K562 (cell line): Measurements from ENCODE around the gene LOXHD1. TPM values are rescaled to one million over a fixed set of nuclear protein-coding genes. Genes with fewer than 3 reads are reported as not detected.

Source experiments
- ATAC-seq: fragments of 200-7000 bp; cut with Tn5 transposase; 3 replicates; pipeline ENCODE4 v1.9.1; 2020; ENCODE audit warnings: moderate library complexity
- BruUV-seq: library from RNA; stranded (reverse); fragments of 400-500 nt; replicated peaks from 2 replicates; lab custom pipeline; 2021; lab: Mats Ljungman, UMichigan
- CTCF ChIA-PET: fragments of 300-600 bp; formaldehyde crosslinking; extraction: SDS; loops from one replicate; lab custom pipeline; 2021; ENCODE audit warnings: low intra/inter-chr PET ratio; lab: Yijun Ruan, JAX
- POLR2A ChIA-PET: fragments of 300-600, 350-650 bp; sonication (Branson Sonifier 250); formaldehyde crosslinking; extraction: SDS; loops from one replicate; lab custom pipeline; 2021; ENCODE audit warnings: antibody characterized with exemption, inconsistent platforms; lab: Yijun Ruan, JAX
- DNase-seq, 4 experiments: peaks; one replicate each; pipeline versions ENCODE4 v3.0.0 to v3.0.0-alpha.2; 2011 to 2018; ENCODE audit warnings: low spot score in 3 of 4, mixed read lengths in 3 of 4; ENCODE audit errors: extremely low read depth in 1 of 4
- FAIRE-seq: peaks from 2 replicates; lab custom pipeline; 2011; peaks lifted over from hg19 to GRCh38; lab: Jason Lieb, UNC
- H2AFZ ChIP-seq: 2 replicates; pipeline ENCODE4 v1.6.0; 2011; ENCODE audit warnings: low read depth, low read length, control low read depth, inconsistent platforms
- H3K27ac ChIP-seq: fragments of 200-600 bp; 3 replicates; pipeline ENCODE4 v1.8.0; 2011; ENCODE audit warnings: low read depth, mild to moderate bottlenecking, control low read depth, inconsistent platforms, low read length, moderate library complexity, mixed read lengths; ENCODE audit errors: extremely low read depth
- H3K27me3 ChIP-seq, 2 experiments: fragments of 300-600 bp in 1 of 2; 2 replicates in 1 of 2; 3 replicates in 1 of 2; pipeline versions ENCODE4 v1.6.0 to v1.8.0; 2011; ENCODE audit warnings: inconsistent platforms in 2 of 2, low read length in 2 of 2, mild to moderate bottlenecking in 1 of 2, mixed read lengths in 1 of 2, moderate library complexity in 1 of 2; ENCODE audit not compliant: control insufficient read depth in 2 of 2, insufficient read depth in 2 of 2
- H3K36me3 ChIP-seq: fragments of 300-600 bp; 3 replicates; pipeline ENCODE4 v1.8.0; 2011; ENCODE audit warnings: mild to moderate bottlenecking, low read length, inconsistent platforms; ENCODE audit not compliant: control insufficient read depth, insufficient read depth
- H3K4me1 ChIP-seq, 2 experiments: fragments of 200-600 bp in 1 of 2; replicated peaks in 1 of 2; 2 replicates in 1 of 2; 3 replicates in 1 of 2; pipeline versions ENCODE4 v1.5.1 to v1.8.0; 2011; ENCODE audit warnings: inconsistent platforms in 2 of 2, low read length in 2 of 2, mild to moderate bottlenecking in 1 of 2, mixed read lengths in 1 of 2, moderate library complexity in 1 of 2; ENCODE audit not compliant: control insufficient read depth in 2 of 2, insufficient read depth in 2 of 2
- H3K4me2 ChIP-seq: 2 replicates; pipeline ENCODE4 v1.6.1; 2011; ENCODE audit warnings: low read length, control low read depth, inconsistent platforms, mixed read lengths; ENCODE audit not compliant: insufficient read depth
- H3K4me3 ChIP-seq: fragments of 200-600 bp; sonication (generic), shearing (Covaris generic); 2 replicates; pipeline ENCODE4 v1.5.1; 2016; ENCODE audit warnings: control low read depth, inconsistent platforms
- H3K79me2 ChIP-seq: fragments of 200-600 bp; 3 replicates; pipeline ENCODE4 v1.8.0; 2011; ENCODE audit warnings: low read length, inconsistent platforms; ENCODE audit not compliant: control insufficient read depth, insufficient read depth
- H3K9ac ChIP-seq, 2 experiments: 2 replicates each; pipeline versions ENCODE4 v1.6.0 to v1.6.1; 2011; ENCODE audit warnings: low read depth in 2 of 2, low read length in 2 of 2, control low read depth in 1 of 2, inconsistent platforms in 1 of 2, mild to moderate bottlenecking in 1 of 2, mixed read lengths in 1 of 2; ENCODE audit not compliant: insufficient read depth in 1 of 2
- H3K9me1 ChIP-seq: one replicate; pipeline ENCODE4 v1.6.0; 2011; ENCODE audit warnings: inconsistent platforms, mild to moderate bottlenecking, low read length, moderate library complexity; ENCODE audit not compliant: control insufficient read depth, insufficient read depth
- H3K9me3 ChIP-seq: replicated peaks from 2 replicates; pipeline ENCODE4 v1.5.1; 2011; ENCODE audit warnings: low read depth, low read length, inconsistent platforms; ENCODE audit not compliant: control insufficient read depth, insufficient read depth
- H4K20me1 ChIP-seq: replicated peaks from 2 replicates; pipeline ENCODE4 v1.6.1; 2011; ENCODE audit warnings: low read length, inconsistent platforms, mixed read lengths; ENCODE audit not compliant: control insufficient read depth, insufficient read depth
- HNRNPL ChIP-seq: fragments of 200-400 bp; formaldehyde crosslinking; IDR thresholded peaks from 2 replicates; pipeline ENCODE4 v1.6.1; 2017; ENCODE audit warnings: low read depth, mild to moderate bottlenecking, low read length
- WGBS: fragments of 100-300 bp; shearing (Covaris generic); methylation state at CpG from one replicate; pipeline ENCODE4 v1.1.6; 2016; ENCODE audit warnings: low coverage, mixed read lengths; ENCODE audit not compliant: insufficient coverage; ENCODE audit errors: missing lambda C conversion rate; 5-methylcytosine and 5-hydroxymethylcytosine counted together
- in situ Hi-C: fragments of 300-500 bp; cut with MboI; formaldehyde crosslinking; loops from 4 replicates; pipeline ENCODE4 v1.15.0; 2018; ENCODE audit warnings: inconsistent platforms, mixed read lengths
- intact Hi-C: fragments of 100-400 bp; cut with micrococcal nuclease; formaldehyde crosslinking; loops from 2 replicates; pipeline ENCODE4 v1.14.2; 2022
- polyA plus RNA-seq, 8 experiments: library from polyadenylated mRNA; depleted of rRNA in 4 of 8; stranded (reverse) in 5 of 8; unstranded in 3 of 8; fragments of >200 nt; fragmentation: Nextera tagmentation in 2 of 8; fragmentation: Illumina TruSeq in 1 of 8; extraction: Ambion mirVana in 2 of 8; extraction: Trizol in 1 of 8; gene quantifications; 2 replicates each; pipeline versions ENCODE4 v1.2.1 to v1.2.3, GENCODE V29; 2011 to 2014; ENCODE audit warnings: inconsistent platforms in 1 of 8, missing spikeins in 1 of 8
- total RNA-seq, 7 experiments: library from RNA; depleted of rRNA in 6 of 7; stranded (reverse); fragments of >200 nt in 6 of 7; fragmentation: Illumina TruSeq in 2 of 7; extraction: Trizol in 2 of 7; gene quantifications; 2 replicates each; pipeline versions ENCODE4 v1.2.1 to v1.2.3, GENCODE V29; 2011 to 2021; ENCODE audit warnings: low replicate concordance in 1 of 7
- TF ChIP-seq, protein P1 (sequence below), 2 experiments: fragments of 450-650 bp; IDR thresholded peaks; 2 replicates each; pipeline ENCODE4 v1.6.1; 2016; ENCODE audit warnings: mild to moderate bottlenecking in 2 of 2, borderline replicate concordance in 1 of 2, low read depth in 1 of 2, moderate library complexity in 1 of 2
- TF ChIP-seq, protein P2 (sequence below), 2 experiments: fragments of 200-800 bp in 1 of 2; sonication (Bioruptor generic) in 1 of 2; sonication (generic) in 1 of 2; formaldehyde crosslinking in 1 of 2; IDR thresholded peaks in 1 of 2; conservative IDR thresholded peaks in 1 of 2; 2 replicates each; pipeline versions ENCODE4 v1.5.0 to v1.6.1; 2016 to 2020; ENCODE audit warnings: missing compliant biosample characterization in 1 of 2, missing genetic modification characterization in 1 of 2, missing genetic modification reagents in 1 of 2
- TF ChIP-seq, protein P3 (sequence below): fragments of 250-450 bp; sonication (Bioruptor Pico); IDR thresholded peaks from 2 replicates; pipeline ENCODE4 v1.8.0; 2022; ENCODE audit warnings: moderate library complexity, mild to moderate bottlenecking, inconsistent platforms
- TF ChIP-seq, protein P4 (sequence below): fragments of 450-650 bp; formaldehyde crosslinking; IDR thresholded peaks from 2 replicates; pipeline ENCODE4 v1.4.0; 2020; ENCODE audit warnings: mild to moderate bottlenecking
- TF ChIP-seq, protein P5 (sequence below): sonication (generic); formaldehyde crosslinking; IDR thresholded peaks from 2 replicates; pipeline ENCODE4 v1.4.0; 2020; ENCODE audit warnings: mild to moderate bottlenecking, missing genetic modification reagents

Gene LOXHD1
- total and polyA plus RNA-seq, 9 of the 15 experiments (the other 6 are each of a cell fraction or from before 2014, with no cell fraction given): not detected

DNA sequence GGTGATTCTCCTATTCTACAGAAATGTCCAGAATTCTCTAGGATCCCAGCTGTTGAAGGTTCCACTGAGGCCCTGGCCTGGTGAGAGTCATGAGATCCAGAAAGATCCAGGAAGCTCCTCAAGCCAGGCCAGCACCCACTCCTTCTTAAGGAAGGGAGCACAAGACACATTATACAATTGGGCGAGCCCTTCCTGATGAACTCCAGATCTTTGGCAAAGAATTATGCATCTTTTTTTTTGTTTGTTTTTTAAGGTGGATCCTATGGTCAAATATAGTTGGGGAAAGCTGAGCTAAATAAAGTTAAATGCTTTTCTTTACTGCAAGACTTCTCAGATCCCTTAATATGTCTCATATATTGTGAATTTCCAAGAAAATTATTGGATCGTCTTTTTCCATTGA lies 37.0 kb upstream of the LOXHD1 start:
- Histone ChIP-seq H3K4me3 (no peak overlapping the region), H3K9me3 (no peaks in the 10 kb centered on the region), H3K9me1 (no peaks in the 10 kb centered on the region), H3K4me2 (no peak overlapping the region), H3K79me2 (no peaks in the 10 kb centered on the region), H3K4me1 (no peaks in the 10 kb centered on the region), H3K27me3 (peaks cover 0 to 4% of the 10 kb centered on the region in 2 experiments; a peak in 1 of 5 replicates), H4K20me1 (no peaks in the 10 kb centered on the region), H3K36me3 (no peaks in the 10 kb centered on the region), H3K27ac (no peak overlapping the region), H3K9ac (no peak overlapping the region), H2AFZ (no peak overlapping the region)
- no peak for DNase-seq
- no peak for ATAC-seq
- 14% methylated on average over 2 of the region's 2 CpGs for WGBS
- CTCF ChIA-PET: no interaction called here
- POLR2A ChIA-PET: no interaction called here
- no peak for FAIRE-seq
- in situ Hi-C loops (no loop called here), intact Hi-C loops (no loop called here)
- no TSS peak for BruUV-seq
- TF ChIP-seq, protein P1, sequence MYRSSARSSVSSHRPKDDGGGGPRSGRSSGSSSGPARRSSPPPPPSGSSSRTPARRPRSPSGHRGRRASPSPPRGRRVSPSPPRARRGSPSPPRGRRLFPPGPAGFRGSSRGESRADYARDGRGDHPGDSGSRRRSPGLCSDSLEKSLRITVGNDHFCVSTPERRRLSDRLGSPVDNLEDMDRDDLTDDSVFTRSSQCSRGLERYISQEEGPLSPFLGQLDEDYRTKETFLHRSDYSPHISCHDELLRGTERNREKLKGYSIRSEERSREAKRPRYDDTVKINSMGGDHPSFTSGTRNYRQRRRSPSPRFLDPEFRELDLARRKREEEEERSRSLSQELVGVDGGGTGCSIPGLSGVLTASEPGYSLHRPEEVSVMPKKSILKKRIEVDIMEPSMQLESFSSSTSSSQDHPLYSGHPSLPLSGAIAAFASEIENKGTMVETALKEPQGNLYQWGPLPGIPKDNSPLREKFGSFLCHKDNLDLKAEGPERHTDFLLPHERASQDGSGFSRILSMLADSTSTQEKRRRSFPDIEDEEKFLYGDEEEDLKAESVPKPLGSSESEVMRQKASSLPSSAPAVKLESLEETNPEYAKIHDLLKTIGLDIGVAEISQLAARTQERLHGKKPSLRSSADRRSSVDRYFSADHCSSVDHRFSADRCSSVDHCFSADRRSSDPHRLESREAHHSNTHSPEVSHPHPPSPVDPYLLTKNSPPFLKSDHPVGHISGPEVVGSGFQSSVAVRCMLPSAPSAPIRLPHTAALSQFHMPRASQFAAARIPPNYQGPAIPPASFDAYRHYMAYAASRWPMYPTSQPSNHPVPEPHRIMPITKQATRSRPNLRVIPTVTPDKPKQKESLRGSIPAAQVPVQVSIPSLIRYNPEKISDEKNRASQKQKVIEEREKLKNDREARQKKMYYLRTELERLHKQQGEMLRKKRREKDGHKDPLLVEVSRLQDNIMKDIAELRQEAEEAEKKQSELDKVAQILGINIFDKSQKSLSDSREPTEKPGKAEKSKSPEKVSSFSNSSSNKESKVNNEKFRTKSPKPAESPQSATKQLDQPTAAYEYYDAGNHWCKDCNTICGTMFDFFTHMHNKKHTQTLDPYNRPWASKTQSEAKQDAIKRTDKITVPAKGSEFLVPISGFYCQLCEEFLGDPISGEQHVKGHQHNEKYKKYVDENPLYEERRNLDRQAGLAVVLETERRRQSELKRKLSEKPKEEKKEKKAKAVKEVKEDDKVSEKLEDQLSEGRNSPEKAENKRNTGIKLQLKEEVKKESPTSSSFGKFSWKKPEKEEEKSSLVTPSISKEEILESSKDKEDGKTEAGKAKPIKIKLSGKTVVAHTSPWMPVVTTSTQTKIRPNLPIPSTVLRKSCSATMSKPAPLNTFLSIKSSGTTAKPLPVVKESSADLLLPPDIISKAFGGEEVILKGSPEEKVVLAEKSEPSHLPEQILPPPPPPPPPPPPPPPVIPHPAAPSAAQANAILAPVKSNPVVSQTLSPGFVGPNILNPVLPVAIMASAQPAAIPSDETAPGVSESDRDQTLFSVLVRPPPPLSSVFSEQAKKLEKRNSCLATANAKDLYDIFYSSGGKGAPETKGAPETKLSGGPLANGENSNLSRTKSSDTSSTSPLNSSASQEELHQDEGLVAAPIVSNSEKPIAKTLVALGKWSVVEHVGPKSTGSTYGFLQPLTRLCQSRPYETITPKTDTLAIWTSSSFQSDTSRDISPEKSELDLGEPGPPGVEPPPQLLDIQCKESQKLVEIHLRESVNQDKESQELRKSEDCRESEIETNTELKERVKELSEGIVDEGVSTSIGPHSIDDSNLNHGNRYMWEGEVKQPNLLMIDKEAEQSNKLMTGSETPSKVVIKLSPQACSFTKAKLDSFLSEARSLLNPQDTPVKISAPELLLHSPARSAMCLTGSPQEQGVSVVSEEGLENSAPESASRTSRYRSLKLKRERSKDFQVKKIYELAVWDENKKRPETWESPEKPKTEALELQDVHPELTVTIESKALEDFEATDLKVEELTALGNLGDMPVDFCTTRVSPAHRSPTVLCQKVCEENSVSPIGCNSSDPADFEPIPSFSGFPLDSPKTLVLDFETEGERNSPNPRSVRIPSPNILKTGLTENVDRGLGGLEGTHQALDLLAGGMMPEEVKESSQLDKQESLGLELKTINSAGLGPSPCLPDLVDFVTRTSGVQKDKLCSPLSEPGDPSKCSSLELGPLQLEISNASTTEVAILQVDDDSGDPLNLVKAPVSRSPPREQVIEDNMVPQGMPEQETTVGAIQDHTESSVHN (IDR thresholded peaks at IDR 0.05; ENCODE audit: borderline replicate concordance in 1 of 2, low read depth in 1 of 2): no peak
- TF ChIP-seq, protein P2, sequence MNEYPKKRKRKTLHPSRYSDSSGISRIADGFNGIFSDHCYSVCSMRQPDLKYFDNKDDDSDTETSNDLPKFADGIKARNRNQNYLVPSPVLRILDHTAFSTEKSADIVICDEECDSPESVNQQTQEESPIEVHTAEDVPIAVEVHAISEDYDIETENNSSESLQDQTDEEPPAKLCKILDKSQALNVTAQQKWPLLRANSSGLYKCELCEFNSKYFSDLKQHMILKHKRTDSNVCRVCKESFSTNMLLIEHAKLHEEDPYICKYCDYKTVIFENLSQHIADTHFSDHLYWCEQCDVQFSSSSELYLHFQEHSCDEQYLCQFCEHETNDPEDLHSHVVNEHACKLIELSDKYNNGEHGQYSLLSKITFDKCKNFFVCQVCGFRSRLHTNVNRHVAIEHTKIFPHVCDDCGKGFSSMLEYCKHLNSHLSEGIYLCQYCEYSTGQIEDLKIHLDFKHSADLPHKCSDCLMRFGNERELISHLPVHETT (CRISPR knock-in tag; conservative IDR thresholded peaks at IDR 0.05 in 1 of 2, IDR thresholded peaks at IDR 0.05 in 1 of 2): no peak
- TF ChIP-seq HNRNPL: no peak
- TF ChIP-seq, protein P3, sequence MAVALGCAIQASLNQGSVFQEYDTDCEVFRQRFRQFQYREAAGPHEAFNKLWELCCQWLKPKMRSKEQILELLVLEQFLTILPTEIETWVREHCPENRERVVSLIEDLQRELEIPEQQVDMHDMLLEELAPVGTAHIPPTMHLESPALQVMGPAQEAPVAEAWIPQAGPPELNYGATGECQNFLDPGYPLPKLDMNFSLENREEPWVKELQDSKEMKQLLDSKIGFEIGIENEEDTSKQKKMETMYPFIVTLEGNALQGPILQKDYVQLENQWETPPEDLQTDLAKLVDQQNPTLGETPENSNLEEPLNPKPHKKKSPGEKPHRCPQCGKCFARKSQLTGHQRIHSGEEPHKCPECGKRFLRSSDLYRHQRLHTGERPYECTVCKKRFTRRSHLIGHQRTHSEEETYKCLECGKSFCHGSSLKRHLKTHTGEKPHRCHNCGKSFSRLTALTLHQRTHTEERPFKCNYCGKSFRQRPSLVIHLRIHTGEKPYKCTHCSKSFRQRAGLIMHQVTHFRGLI: no peak
- TF ChIP-seq, protein P4, sequence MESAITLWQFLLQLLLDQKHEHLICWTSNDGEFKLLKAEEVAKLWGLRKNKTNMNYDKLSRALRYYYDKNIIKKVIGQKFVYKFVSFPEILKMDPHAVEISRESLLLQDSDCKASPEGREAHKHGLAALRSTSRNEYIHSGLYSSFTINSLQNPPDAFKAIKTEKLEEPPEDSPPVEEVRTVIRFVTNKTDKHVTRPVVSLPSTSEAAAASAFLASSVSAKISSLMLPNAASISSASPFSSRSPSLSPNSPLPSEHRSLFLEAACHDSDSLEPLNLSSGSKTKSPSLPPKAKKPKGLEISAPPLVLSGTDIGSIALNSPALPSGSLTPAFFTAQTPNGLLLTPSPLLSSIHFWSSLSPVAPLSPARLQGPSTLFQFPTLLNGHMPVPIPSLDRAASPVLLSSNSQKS: no peak
- TF ChIP-seq, protein P5, sequence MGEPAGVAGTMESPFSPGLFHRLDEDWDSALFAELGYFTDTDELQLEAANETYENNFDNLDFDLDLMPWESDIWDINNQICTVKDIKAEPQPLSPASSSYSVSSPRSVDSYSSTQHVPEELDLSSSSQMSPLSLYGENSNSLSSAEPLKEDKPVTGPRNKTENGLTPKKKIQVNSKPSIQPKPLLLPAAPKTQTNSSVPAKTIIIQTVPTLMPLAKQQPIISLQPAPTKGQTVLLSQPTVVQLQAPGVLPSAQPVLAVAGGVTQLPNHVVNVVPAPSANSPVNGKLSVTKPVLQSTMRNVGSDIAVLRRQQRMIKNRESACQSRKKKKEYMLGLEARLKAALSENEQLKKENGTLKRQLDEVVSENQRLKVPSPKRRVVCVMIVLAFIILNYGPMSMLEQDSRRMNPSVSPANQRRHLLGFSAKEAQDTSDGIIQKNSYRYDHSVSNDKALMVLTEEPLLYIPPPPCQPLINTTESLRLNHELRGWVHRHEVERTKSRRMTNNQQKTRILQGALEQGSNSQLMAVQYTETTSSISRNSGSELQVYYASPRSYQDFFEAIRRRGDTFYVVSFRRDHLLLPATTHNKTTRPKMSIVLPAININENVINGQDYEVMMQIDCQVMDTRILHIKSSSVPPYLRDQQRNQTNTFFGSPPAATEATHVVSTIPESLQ: no peak
